HG03095 (cell line): ENCODE data around the gene NALF2.

Experiments used
- ATAC-seq: cut with Tn5 transposase; IDR thresholded peaks from one replicate; pipeline ENCODE4 v1.9.1; 2021; ENCODE audit warnings: moderate library complexity; ENCODE audit not compliant: unreplicated experiment

NALF2 gene

DNA sequence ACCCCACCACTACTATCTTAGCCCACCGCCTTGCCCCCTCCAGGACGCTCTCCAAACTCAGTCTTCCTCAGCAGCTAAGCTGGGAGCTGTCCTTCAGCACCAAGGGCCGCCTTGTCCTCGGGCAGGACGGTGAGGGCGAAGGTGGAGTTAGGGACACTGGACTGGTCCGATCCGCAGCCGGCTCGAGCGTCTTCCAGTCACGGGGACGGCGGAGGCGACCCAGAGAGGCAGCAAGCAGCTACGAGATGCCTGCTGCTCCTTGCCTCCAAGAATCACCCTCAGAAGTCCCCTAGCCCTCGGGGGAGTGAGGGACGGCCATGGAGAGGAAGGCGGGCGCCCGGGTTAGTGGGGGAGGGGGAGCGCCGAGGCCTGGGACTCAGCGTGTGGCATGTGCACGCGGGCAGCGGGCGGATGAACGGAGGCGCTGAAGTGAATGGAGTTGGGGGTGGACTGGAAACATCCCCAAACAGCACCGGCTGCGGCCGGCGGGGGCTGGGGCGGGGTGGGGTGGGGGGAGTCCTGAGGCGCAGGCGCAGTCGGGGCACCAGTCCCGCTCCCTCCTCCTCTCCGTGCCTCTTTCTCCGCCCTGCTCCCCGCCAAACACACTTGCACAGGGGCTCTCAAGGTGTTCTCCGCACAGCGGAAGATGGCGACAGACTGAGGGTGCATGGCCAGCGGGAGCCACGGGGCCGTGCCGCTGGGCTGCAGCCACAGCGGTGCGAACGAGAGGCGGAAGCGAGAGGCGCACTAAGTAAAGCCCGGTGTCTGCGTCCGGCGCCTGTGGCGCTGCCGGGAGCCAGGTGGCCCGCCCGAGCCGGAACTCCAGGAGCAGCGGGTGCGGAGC is at the start of gene NALF2:
TSS of gene NALF2 (plus strand) at position 545 of the 844 bp plus-strand sequence. CDS start 957 bp downstream, outside the sequence.
- no peak for ATAC-seq

DNA sequence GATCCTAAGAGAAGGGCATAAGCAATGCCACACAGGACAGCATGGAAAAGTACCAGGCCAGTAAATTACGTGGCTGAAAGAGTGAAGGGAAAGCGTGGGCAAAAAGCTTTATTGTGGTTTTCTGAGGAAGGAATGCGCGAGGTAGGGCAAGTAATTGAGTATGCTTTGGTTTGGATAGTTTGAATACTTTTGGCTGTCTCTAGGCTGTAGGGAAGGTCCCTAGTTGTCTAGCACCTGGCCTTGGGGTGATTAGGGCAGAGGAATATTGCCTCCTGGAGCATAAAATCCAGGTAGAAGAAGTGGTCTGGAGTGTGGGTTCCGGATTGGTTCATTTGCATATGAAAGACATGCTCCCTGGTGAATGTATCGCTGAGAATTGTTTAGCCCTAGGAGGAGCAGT is 46.4 kb upstream of the NALF2 start:
- ATAC-seq: no peak

DNA sequence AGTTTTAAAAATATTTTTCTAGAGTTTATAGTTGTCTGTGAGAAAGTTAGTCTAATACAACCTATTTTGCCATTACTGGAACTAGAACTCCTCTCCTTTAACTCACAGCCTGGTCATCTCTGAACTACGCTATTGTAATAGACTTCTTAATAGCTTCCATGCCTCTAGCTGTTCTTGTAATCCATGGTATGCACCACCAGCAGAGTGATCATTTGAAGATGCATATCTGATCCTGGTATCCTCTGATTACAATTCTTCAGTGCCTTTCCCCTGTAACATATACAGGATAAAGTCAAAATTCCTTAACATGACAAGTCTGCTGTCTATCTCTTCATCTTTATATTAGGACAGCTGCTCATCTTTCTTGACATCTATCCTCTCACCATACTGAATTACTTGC is 37.6 kb upstream of the NALF2 start:
- ATAC-seq: no peak

DNA sequence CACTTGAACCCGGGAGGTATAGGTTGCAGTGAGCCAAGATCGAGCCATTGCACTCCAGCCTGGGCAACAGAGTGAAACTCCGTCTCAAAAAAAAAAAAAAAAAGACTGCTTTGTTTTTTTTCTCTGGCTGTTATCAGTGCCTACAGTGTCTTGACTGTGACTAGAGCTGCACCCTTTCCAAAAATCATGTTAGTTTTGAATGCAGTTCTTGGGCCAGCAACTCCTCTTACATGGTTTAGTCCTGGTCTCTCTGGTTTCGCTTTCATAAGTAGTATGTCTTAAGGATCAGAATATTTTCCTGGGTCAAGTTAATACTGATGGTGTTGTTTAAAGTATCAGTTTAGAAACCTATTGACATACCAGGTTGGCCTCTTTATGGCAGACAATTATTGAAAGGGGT is 34.2 kb upstream of the NALF2 start:
- no peak for ATAC-seq

DNA sequence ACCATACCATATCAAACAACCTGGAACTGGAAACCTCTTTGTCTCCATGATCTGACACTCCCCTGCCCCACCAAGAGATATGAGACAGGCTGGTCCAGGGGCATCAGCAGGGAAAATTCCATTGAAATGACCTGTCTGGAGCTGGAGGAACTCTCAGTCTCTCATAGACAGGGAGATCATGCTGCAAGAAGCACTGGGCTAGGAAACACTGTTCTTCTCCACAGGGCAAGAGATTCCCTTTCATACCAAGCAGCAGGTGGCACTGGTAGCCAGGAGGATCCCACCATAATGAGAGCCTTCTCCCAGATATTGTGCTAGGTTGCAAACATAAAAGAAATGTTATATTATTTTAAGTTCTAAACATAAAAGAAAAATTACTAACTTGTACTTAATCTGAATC is 14.5 kb upstream of the NALF2 start:
- ATAC-seq: no peak

DNA sequence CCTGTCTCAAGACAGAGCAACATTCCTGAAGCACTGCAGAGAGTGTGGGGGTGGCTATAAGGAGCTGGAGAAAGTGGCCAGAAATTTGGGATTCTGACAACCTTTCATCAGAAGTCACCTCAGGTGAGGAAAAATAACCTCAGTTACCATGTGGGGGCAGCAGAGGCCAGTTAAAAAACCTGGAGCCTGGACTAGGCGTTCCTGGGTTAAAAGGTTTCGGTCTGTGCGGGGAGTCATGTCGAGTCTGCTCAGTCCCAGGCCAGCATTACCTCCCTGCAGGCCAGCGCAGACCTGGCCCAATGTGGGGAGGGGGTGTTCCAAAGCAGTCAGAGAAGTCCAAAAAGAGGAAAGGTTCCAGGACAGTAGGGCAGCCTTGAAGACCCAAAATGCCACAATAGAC is 10.9 kb upstream of the NALF2 start:
- ATAC-seq: no peak

DNA sequence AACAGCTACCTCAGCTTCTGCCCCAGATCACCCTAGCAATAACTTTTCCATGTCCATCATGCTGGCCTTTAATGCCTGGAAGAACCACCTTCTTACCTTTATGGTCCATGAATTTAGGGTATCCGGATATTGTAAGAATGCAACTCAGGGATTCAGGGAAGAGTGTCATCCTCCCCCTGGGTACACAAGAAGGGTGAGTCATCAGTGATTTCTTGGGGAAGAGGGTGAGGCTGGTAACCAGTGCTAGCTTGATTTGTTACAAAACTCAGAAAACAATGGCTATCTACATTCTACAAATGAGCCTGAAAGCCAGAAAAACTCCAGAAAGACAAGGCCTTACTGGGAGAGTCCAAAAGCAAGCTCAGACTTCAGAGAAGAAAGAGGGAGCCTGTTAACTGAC is 10.4 kb upstream of the NALF2 start:
- no peak for ATAC-seq

DNA sequence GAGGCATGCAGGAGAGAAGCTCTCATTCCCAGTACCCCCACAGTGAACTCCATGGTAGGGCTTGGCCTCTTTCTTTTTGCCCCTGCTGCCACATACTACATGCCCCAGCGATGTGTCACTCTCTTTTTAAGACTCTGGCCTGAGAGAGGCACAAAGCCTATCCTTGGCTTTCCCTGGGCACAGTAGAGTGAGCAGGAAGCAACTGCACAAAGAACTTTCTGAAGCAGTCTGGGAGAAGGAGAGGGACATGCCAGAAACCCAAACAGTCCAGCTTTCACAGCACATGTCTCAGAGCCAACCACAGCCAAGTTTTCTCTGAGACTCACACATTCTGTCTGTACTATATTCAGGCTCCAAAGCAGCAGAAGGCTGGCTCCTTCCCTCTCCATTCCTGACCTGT is 7.9 kb upstream of the NALF2 start:
- no peak for ATAC-seq

DNA sequence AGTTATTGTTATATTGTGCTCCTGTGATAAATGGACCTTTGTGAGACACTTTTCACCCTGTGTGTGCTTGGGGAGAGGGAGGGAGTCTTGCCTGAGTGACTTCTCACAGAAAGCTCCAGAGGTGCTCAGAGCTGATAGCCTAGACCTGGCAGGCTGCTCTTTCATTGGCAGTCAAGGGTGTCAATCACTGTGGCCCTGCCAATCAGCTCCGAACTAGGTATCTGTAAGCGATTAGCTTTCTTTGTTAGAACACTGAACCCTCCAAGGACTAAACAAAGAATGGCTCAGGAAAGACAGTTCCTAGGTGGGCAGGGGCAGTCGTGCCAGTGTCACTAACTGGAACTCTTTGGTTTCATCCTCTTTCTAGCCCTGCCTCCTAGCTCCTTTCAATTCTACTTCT is 2.7 kb upstream of the NALF2 start:
- no peak for ATAC-seq

DNA sequence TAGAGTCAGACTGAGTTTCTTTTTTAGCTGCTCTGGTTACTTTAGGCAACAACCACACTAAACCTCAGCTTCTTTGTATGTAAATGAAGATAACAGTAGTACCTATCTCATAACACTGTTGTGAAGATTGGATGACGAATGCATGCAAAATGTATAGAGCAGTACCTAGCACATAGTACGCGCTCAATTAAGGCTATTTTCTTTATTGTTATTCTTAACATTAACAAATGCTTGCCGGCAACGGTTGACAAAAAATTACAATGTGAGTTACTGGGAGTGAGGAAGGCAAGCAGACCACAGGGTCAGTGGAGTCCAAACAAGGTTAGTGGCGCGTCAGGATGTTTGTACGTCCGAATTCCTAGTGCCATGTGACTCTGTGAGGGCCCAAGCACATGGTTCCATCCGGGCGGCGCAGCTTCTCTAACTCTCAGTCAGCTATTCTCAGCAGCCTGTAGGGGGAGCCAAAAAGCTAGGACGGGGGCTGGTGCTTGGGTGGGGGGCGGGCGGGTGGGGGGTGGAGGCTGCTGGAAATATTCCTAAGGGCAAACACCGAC is 821 bp upstream of the NALF2 start:
- ATAC-seq: no peak

DNA sequence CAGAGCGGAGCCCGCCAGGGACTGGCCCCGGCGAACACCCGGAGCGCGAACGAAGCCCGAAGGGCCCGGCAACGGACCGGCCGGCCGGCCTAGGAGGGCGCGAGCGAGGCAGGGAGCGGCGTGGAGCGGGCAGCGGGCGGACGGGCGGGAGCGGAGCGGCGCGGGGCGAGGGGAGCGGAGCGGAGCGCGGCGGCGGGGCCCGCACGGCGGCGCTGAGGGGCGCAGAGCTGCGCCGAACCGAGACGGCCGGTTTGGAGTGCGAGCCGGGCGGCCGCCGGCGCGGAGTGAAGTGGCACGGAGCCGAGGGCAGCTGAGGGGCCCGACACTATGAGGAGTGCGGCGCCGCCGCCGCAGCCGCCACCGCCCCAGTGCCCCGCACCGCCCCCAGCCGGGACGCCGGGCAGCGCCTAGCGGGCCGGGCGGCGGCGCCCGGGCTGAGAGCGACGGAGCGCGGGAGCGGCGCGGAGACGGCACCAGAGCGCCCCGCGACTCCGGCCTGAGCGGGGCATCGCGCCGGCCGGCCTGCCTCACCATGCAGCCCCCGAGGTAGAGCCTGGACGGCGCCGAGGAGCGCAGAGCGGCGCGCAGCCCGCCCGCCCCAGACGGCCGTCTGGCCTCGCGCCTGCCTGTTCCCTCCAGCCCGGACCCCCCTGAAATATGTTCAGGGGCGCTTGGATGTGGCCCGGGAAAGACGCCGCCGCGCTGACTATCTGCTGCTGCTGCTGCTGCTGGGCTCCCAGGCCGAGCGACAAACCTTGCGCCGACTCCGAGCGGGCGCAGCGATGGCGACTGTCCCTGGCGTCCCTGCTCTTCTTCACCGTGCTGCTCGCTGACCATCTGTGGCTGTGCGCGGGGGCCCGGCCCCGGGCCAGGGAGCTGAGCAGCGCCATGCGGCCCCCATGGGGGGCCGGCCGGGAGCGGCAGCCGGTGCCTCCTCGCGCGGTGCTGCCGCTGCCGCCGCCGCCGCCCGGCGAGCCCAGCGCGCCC is 793 bp downstream of the NALF2 start:
- no peak for ATAC-seq

DNA sequence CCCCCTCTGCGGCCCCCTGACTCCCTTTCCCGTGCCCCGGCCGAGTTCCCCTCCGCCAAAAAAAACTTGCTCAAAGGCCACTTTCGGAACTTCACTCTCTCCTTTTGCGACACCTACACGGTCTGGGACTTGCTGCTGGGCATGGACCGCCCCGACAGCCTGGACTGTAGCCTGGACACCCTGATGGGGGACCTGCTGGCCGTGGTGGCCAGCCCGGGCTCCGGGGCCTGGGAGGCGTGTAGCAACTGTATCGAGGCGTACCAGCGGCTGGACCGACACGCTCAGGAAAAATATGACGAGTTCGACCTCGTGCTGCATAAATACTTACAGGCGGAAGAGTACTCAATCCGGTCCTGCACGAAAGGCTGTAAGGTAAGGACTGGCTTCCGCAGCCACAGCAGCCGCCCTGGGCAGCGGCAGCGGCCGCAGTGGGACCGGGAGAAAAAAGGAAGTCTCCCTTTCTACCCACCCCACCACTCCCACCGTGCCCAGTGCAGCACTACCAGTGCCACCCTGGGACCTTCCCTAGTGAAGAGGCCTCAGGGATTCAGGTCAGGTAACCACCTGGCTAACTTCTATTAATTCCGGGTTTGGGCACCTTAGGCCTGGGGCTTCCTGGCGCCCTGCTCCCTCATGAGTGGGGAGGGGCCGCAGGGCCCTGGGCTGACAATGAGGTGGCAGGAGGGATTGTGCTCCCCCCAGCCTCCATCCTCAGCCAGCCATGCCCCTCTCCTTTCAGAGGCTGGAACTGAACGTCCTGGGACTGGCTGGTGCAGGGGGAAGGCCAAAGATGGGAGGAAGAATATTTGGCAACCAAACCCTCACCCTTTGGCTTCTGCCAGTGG is 1.9 kb downstream of the NALF2 start:
- no peak for ATAC-seq

DNA sequence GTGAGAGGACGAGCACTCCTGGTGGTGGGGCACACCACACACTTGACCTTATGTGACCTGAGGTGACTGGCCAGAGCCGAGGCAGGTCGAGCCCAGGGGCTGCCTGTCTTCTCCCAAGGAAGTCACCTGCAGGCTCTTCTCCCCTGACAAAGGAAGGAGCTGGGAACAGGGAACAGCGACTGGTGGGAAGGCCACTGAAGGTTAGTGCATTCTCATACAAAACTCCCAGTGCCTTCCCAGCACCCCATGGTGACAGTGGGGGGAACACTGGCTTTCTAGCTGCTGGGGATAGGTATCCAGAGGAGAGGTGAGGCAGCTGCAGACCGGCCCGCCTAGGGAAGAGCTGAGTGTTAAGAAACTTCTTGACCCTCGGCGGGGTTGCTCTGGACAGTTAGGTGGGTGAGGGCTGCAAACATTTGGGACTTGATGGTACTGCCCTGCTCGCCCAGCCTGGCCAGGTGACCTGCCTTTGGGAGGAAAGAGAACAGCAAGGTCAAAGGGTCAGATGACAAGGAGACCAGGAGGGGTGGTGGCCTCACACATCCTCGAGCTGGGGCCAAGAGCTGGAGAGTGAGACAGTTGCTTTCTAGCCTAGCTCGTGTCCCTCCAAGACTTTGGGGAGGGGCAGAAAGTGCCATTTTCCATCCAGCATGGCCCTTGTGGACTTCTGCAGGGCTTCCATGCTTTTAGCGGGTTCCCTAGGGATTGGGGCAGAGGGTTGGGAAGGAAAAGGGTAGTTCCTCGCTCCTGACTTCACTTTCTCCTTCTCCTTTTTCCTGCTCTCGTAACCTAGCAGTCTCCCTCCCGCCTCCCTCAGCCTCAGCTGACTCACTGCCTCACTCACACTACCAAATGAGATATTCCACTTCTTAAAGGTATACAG is 2.7 kb downstream of the NALF2 start:
- ATAC-seq: no peak

DNA sequence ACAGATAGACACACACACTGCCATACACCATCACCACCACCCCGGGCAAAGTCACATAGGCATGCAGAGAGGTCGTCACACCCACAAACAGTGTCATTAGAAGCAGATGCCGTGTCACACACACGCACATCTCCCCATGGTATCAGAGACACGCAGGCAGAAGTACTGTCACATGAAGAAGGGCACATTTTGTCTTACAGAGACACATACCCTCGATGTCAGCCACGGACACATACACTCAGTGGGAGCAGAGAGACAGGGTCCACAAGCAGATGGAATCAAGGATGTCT is 3.3 kb downstream of the NALF2 start:
- ATAC-seq: no peak

DNA sequence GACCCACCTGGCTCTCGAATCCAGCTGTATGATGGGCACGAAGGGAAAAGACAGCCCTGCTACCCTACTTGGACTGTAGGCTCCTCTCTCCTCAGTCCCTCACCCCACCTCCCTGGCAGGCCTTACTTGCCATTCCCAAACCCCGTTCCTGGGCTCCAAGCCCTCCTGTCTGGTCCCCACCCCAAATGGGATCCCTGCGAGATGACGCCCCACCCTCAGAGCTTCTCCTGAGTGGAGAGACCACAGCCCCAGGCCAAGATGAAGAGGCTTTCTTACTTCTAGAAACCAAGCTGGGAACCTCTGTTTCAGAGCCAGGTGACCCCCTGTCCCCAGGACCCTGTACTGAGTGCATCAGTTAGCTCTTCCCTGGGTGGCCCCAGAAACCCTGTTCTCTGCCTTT is 4.5 kb downstream of the NALF2 start:
- no peak for ATAC-seq

DNA sequence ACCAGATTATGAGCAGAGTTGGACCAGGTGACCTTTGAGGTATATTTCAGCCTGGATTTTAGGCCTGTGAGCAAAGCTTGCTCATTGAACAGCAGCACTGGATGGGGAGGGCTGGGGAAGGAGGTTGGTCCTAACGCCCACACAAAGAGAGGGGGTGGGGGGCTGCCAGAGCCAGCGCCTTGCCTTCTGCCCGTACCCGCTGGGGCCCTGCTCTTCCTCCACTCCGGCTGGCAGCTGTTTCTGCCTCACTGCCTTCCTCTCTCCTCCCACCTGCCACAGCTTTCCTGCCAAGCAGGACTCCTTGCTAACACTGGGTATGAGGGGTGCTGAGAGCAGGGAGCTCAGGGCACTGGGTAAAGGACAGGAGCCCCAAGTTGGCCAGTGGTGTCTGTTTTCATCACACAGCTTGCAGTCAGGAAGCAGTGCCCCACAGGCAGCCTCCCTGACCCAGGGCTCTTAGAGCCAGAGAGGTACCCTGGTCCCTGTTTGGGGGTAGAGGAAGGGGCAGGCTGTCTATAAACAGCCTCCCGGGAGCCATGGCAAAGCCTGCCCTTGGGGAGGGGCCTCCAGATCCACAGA is 6.1 kb downstream of the NALF2 start:
- no peak for ATAC-seq

DNA sequence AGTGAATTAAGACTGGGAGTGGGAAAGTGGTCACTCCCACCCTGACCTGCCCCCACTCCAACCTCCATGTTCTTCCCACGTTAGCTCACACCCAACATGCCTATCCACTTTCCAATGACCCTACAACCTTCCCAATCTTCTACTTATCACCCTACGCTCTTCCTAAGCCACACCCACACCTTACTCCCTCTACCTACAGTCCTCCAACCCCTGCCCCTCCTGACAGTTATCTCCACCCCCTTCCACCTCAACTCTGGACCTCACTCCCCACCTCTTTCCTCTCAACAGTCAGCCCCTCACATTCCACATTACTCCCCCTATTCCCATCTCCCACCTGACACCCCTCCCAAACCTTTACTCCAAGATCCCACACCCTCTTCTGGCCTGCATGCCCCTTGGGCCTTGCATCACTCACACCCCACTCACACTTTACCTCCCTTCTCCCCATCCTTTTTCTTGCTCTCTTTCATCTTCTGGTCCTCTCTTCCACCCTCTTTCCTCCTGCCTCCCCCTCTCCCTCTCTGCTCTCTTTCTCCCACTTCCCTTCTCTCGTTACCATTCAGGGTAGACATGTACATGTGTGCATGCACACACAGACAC is 6.9 kb downstream of the NALF2 start:
- no peak for ATAC-seq

DNA sequence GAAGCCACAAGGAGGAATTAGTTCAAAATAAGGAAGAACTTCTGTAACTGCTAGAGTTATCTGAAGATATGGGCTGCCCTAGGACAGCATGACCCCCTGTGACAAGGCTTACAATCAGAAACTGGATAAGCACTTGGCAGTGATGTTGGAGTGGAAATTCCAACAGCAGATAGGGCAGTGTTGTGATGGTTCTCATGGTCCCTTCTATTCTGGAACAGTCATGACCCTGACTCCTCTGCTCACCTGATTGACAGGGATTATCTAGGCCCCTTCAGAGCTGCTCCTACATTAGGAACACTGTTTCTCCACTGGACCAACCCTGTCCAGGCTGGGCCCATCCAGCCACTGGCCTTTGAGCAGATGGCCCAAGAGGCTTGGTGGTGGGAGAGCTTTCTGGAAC is 17.9 kb downstream of the NALF2 start:
- ATAC-seq: no peak

DNA sequence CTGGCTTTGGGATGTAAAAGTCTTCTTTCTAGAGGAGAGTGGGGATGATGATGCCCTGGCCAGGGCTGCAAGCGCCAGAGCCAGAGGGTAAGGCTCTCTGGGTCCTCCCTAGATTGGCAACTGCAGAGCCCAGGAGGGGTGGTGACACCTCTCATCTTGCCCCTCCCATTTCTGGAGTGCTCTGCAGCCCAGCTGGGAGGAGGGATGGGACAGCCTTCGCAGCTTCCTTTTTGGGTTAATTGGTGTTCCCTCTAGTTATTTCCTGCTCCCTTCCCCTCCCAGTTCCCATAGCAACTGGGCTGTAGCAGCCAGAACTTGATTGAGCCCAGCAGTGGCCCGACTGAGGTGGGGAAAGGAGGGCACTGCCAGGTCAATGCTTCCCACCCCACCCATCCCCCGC is 19.2 kb downstream of the NALF2 start:
- ATAC-seq: no peak
